ES-I3 (cell line): Measurements from ENCODE around the gene NAMPT.

Experiments used
- H3K36me3 ChIP-seq: 2 replicates; pipeline ENCODE4 v1.6.1; 2013; ENCODE audit warnings: mild to moderate bottlenecking, low read length, control low read depth, moderate library complexity; ENCODE audit not compliant: insufficient read depth
- H3K4me1 ChIP-seq: 2 replicates; pipeline ENCODE4 v1.6.1; 2013; ENCODE audit warnings: mild to moderate bottlenecking, control low read depth, low read length; ENCODE audit not compliant: insufficient read depth
- H3K9ac ChIP-seq: 2 replicates; pipeline ENCODE4 v1.6.1; 2013; ENCODE audit warnings: low read depth, mild to moderate bottlenecking, low read length, moderate library complexity
- H3K9me3 ChIP-seq: 2 replicates; pipeline ENCODE4 v1.6.1; 2013; ENCODE audit warnings: mild to moderate bottlenecking, low read length, moderate library complexity; ENCODE audit not compliant: control insufficient read depth, insufficient read depth

NAMPT gene

DNA sequence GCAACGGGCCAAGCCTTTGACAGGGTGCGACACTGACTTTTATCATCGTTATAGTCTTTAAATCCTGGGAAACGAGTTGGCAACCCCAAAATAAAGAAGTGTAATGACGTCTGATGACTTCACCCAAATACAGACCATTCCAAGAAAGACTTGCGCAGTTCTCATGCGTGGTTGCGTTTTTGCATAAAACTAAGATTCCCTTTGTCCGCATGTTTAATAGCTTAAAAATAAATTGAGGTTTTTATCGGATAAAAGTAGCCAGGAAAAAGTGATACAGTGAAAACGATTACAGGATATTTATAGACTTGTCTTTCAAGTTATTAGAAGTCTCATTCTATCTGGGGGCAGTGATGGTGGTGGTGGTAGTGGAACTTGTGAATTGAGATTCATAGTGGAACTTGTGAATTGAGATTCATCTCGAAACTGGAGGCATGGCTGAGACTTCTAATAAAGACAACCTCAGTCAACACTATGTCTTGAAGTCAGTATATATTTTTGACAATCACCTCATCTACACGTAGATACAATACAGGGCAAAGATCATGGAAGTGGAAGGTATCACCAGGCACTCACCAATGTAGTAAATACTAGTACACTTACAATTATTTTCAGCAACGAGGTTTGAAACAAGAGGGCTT, 1.2 kb upstream of the NAMPT start:
- Histone ChIP-seq H3K9me3 (no peaks in the 10 kb centered on the region), H3K36me3 (no peaks in the 10 kb centered on the region), H3K4me1 (no peaks in the 10 kb centered on the region), H3K9ac (peak overlapping the region; percentile 99)

DNA sequence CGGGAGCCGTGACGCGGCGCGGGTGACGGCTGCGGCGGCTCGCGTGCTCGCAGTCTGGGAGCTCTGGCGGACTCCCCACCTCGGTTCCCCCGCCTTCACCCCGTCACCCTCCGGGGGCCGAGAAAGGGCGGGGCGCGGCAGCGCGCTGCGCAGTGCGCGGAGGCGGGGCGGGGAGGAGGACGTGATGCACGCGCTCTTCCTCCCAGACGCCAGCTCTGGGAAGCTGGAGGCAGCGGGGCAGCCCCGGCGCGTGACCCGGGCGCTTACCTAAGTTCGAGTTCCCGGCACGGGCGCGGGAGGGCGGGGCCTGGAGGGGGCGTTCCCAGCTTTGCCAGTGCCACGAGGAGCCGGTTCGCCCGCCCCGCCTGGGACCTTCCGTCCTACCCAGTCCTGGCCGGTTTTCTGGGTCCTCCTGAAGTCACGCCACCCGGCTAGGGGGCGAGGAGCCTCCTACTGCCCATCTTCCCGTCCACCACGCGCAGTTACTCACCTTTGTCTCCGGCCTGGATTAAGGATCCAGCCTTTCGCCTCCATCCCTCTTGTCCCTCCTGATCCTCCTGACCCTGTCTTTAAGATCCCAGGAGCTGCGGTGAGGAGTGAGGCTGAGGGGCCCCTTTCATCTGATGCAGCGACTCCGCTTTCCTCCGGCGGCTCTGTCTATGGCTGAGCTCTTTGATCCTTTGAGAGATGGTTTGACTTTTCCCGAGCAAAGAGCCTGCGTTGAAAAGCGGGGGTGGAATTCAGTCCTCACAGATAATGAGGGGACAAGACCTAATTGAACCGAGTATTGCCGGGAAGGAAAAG, 470 bp upstream of the NAMPT start:
- H3K9me3 ChIP-seq = no peaks in the 10 kb centered on the region
- H3K9ac ChIP-seq = peak overlapping the region; percentile 99
- no peaks in the 10 kb centered on the region for H3K4me1 ChIP-seq
- H3K36me3 ChIP-seq = no peaks in the 10 kb centered on the region

DNA sequence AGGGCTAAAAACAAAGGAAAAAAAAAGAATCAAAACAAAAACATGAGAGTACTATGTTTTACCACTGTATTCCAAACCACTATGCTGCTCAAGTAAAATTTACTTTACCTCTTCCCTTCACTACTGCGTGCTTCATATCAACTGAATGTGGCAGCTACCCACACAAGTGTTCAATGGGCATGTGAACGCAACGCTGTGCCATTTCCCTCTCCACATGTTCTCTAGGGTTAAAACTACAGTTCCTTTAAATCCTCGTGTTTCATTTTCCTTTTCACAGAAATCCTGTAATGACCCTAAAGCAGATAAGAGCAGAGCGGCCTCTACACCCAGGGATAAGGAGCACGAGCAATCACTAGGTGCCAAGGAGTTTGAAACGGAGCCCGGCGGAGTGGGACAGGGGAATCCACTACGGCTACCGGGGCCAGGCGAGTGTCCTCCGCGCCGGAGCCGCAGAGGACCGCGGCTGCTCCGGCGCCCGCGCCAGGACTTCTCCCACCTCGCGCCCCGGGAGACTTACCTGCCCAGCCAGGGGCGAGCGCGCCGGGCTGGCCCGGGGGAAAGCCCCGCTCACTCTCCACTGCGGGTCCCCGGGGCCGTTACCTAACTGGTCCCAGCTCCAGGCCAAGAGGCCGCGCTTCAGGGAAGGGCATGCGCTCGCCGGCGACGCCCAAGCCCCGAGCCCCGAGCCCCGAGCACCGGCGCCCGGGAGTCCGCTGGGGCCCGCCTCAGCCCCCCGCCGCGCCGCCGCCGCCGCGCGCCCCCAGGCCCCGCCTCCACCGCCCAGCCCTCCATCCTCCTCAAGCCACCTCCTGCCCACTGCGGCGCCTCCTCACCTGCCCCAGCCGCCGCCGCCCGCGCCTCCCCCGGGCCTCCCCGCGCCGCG, 711 bp downstream of the NAMPT start:
- Histone ChIP-seq H3K36me3 (no peaks in the 10 kb centered on the region), H3K9me3 (no peaks in the 10 kb centered on the region), H3K4me1 (0 out of 2 replicates have a peak, but pooled peaks cover 5% of the 10 kb centered on the region), H3K9ac (peak overlapping the region; percentile 80)

DNA sequence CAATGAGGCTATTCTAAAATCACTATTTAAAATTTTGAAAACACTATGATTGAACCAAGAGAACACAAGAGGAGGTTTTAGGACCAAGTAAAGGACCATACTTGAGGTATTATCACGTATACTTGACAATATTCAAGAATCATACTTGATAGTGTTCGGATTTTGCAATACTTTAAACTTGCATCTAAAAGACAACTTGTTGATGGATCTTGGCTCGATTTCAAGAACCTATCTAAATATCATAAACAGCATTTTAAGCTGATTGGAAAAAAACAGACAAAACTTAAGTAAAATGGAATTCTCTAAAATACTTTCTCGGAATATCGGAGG, 1.3 kb downstream of the NAMPT start:
- Histone ChIP-seq H3K9ac (peak overlapping the region; percentile 80), H3K36me3 (no peaks in the 10 kb centered on the region), H3K4me1 (0 out of 2 replicates have a peak, but pooled peaks cover 5% of the 10 kb centered on the region), H3K9me3 (no peaks in the 10 kb centered on the region)

DNA sequence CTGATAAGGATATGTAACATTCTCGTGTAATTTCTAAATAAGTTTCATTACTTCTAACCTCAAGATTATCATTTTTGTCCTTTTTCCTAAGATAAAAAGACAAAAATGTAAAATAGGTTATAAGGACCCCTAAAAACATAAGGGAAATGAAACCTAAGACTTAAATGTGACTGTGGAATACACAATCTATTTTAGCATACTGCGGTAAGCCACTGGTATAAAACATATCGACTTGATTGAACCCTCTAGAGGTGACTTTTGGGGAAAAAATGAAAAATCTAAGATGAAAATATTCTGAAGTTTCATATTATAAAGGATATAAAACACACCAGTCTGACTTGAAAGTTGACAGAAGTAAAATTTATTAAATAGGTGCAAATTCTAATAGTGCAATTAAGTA, 1.9 kb downstream of the NAMPT start:
- H3K9me3 ChIP-seq = no peaks in the 10 kb centered on the region

DNA sequence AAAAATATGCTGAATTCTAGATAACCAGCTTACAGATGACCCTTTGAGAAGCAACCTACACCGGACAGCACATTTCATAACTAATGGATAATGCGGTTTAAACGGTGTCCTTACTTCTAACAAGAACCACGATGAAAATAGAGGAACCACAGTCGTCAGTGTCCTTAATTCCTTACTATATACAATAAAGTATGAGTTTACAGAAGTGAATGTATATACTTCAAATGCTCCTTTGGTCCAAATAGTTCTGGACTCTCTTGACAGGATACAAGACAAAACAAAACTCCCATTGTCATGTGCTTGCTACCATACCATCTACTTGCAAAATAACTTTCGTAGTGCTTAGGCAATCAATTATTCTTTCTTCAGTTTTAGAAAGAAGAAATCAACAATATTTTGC, 2.4 kb downstream of the NAMPT start:
- no peak overlapping the region for H3K9ac ChIP-seq
- H3K9me3 ChIP-seq = no peaks in the 10 kb centered on the region
- H3K4me1 ChIP-seq = 0 out of 2 replicates have a peak, but pooled peaks cover 5% of the 10 kb centered on the region

More for the DNA sequence above, 1.9 kb downstream of the NAMPT start:
- Histone ChIP-seq H3K4me1 (0 out of 2 replicates have a peak, but pooled peaks cover 5% of the 10 kb centered on the region), H3K36me3 (no peaks in the 10 kb centered on the region), H3K9ac (no peak overlapping the region)

DNA sequence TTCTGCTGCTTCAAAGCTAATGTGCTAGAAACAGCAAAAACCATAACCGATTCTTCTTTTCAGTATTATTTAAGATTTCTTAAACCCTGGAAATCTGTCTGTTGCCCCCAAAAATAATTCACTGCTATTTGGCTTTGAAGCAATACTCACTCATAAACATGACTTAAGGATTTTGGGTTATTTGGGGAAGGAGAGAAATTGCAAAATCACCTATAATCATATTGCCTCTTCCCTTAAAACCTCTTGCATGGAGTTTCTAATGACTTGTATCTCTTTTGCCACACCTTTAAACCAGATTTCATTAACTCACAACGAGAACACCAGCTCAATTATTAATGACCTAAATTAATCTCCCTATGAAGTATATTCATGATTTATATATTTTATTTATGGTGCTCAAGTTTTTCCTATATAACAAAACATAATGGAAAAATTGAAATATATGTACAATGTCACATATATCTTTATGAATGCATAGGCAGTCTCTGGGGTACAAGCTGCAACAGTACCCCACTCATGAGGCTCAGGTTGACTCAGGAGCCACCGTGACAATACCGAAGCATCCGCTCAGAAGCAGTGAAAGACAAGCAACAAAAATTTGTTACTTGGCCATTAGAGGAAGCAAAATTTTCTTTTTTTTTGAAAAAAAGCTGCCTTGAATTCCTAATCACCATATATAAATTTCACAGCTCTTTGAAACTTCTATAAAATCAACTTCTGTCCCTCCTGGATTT, 3.0 kb downstream of the NAMPT start:
- Histone ChIP-seq H3K4me1 (0 out of 2 replicates have a peak, but pooled peaks cover 5% of the 10 kb centered on the region), H3K9ac (no peak overlapping the region), H3K36me3 (no peaks in the 10 kb centered on the region), H3K9me3 (no peaks in the 10 kb centered on the region)

More for the DNA sequence above, 2.4 kb downstream of the NAMPT start:
- no peaks in the 10 kb centered on the region for H3K36me3 ChIP-seq

DNA sequence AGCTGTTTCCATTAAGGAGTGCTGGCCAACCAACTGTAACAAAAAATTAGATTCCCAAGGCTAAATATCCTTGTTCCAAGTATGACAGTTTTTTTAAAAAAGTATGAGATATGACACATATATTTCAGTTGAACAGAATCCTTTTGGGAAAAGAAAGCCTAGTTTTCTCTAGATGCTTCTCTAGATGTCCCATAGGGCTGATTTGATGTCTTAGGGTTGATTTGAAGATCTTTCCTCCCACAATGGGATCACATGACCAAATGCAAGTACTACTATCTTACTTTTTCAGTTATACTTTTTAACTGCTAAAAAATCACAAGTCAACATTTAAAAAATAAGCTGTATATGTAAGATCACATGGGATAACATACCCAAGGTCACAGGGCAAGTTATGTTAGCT, 3.7 kb downstream of the NAMPT start:
- Histone ChIP-seq H3K9ac (no peak overlapping the region), H3K9me3 (no peaks in the 10 kb centered on the region), H3K36me3 (no peaks in the 10 kb centered on the region), H3K4me1 (0 out of 2 replicates have a peak, but pooled peaks cover 5% of the 10 kb centered on the region)

DNA sequence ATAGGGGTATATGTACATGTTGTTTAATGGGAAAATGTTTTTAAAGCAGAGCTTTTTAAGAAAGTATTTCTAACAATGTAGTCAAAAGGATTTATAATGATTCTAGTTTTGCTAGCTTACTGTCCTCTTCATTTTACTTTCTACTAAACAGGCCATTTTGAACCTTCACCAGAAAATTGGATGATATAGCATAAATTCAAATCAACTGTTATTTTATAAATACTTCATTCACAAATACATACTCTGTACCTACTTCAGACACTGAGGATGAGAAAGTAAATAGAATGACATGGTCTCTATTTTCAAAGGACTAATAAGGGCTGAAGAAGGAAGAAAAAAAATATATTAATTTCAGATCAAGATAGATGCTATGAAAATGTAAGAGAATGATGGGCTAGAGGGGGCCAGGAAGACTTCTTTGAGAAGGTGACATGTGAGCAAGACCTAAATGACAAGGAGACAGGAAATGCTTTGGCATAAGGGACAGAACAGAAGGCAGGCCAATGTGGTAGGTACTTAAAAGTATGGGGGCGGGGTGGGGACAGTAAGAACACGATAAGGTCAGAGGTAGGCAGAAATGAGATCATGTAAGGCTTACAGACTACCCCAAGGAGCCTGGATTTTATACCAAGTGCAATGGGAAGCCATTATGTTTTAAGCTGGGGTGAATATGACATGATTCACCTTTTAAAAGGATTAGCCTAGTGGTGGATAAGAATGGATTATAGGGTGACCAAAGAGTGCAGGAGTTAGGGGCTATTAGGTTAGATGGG, 5.2 kb downstream of the NAMPT start:
- peaks cover 2% of the 10 kb centered on the region; the same call in 1 of the 2 replicates for H3K36me3 ChIP-seq
- no peaks in the 10 kb centered on the region for H3K9me3 ChIP-seq
- H3K9ac ChIP-seq = no peak overlapping the region
- 0 out of 2 replicates have a peak, but pooled peaks cover 5% of the 10 kb centered on the region for H3K4me1 ChIP-seq

DNA sequence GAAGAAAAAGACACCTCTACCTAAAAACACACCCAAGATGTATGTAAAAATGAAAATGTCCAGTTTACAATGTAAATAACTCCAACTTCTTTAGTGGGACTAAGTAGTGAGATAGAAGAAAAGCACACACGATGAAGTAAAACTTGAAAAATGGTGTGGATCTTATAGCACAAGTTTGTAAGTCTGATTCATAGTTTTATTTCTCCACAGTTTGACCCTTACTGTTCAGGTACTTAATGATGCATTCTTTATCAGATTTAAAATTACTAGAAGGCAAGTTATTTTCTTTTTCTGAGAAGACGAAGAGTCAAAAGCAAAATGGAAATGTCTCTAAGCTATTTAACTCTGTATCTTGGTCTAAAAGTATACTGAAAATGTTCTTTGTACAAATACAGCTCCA, 6.1 kb downstream of the NAMPT start:
- H3K36me3 ChIP-seq = peaks cover 2% of the 10 kb centered on the region; the same call in 1 of the 2 replicates
- no peaks in the 10 kb centered on the region for H3K9me3 ChIP-seq
- H3K9ac ChIP-seq = no peak overlapping the region
- 0 out of 2 replicates have a peak, but pooled peaks cover 5% of the 10 kb centered on the region for H3K4me1 ChIP-seq

DNA sequence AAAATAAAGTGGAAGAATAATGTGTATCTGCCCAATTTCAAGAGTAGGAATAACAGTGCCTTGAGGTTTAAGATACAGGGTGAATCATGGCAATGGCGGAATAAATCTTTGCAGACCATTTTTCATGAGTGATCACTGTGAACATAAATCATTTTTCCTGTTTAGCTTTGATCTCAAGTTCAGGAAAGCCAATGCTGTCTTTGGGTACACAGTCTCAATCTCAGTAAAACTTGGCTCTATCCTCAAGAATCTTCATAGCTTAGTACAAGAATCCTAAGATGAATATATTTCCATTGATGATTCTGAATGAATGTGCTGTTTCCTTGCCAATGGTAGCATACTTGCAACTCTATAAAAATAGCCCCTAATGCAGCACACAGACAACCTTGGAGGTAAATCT, 6.8 kb downstream of the NAMPT start:
- peaks cover 2% of the 10 kb centered on the region; the same call in 1 of the 2 replicates for H3K36me3 ChIP-seq
- no peaks in the 10 kb centered on the region for H3K9me3 ChIP-seq
- H3K9ac ChIP-seq = no peak overlapping the region
- H3K4me1 ChIP-seq = 0 out of 2 replicates have a peak, but pooled peaks cover 5% of the 10 kb centered on the region

DNA sequence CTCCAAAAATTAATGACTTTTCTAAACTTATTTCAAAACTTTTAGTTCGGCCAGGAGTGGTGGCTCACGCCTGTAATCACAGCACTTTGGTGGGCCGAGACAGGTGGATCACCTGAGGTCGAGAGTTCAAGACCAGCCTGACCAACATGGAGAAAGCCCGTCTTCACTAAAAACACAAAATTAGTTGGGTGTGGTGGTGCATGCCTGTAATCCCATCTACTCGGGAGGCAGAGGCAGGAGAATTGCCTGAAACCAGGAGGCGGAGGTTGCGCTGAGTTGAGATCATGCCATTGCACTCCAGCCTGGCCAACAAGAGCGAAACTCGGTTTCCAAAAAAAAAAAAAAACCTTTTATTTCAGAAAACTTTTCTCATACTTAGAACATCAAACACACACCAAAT, 8.3 kb downstream of the NAMPT start:
- Histone ChIP-seq H3K9me3 (no peaks in the 10 kb centered on the region), H3K36me3 (peaks cover 2% of the 10 kb centered on the region; the same call in 1 of the 2 replicates), H3K9ac (no peak overlapping the region), H3K4me1 (0 out of 2 replicates have a peak, but pooled peaks cover 5% of the 10 kb centered on the region)

DNA sequence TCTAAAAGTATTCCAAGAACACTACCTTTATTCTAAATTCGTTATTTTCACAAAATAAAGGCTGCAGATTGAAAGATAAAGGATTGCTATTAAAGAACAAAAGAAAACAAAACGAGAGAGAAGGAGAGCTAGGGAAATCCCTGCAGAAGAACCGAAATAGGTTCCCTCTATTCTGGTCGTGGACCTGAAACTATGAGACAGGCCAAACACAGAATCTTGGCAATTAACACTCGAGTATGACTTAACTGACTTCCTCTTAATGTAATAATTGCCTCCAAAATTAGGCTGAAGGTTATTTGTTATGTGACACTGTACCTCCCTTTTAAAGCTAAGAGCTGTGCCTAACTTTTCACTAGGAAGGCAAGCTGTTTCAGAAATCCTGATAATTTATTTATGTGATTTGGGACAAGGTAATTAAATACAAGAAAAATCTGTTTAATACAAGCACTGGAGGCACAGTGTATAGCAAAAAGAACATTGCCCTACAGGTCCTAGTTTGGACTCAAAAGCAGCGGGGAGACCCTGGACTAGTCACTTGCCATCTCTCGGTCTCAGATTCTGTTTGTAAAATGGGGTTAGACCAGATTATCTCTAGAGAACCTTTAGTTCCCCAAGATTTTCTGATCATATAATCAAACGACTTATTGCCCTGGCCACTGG, 11.6 kb downstream of the NAMPT start:
- H3K36me3 ChIP-seq = peaks cover 5% of the 10 kb centered on the region
- no peaks in the 10 kb centered on the region for H3K4me1 ChIP-seq
- no peak overlapping the region for H3K9ac ChIP-seq

More for the DNA sequence above, 11.6 kb downstream of the NAMPT start:
- H3K9me3 ChIP-seq = no peaks in the 10 kb centered on the region
